Activated T-cell treated with anti-CD3 and anti-CD28 coated beads, Interleukin-2, amount 50 U/mL, for 4 hours (primary cell): Measurements from ENCODE around the gene SYDE1. TPM values are rescaled to one million over a fixed set of nuclear protein-coding genes. Genes with fewer than 3 reads are reported as not detected.

Experiments
- ATAC-seq, 2 donors: fragments of 200-7000 bp; cut with Tn5 transposase; one replicate each; pipeline ENCODE4 v1.10.0; 2021
- DNase-seq: peaks from one replicate; pipeline ENCODE4 v3.0.0-alpha.2; 2020
- H3K27me3 Mint-ChIP-seq: one replicate; pipeline ENCODE4 v1.8.0; 2021; ENCODE audit warnings: low read depth, mixed read lengths
- H3K36me3 Mint-ChIP-seq: one replicate; pipeline ENCODE4 v1.8.0; 2022; ENCODE audit warnings: mixed read lengths; ENCODE audit not compliant: insufficient read depth
- H3K4me1 Mint-ChIP-seq: one replicate; pipeline ENCODE4 v1.8.0; 2021; ENCODE audit warnings: low read depth, mixed read lengths
- H3K4me3 Mint-ChIP-seq: one replicate; pipeline ENCODE4 v1.8.0; 2021; ENCODE audit warnings: mild to moderate bottlenecking, moderate library complexity, mixed read lengths
- H3K9me3 Mint-ChIP-seq: one replicate; pipeline ENCODE4 v1.8.0; 2021; ENCODE audit warnings: mixed read lengths
- total RNA-seq, 3 donors: library from RNA; stranded (reverse); gene quantifications; one replicate each; pipeline ENCODE4 v1.2.1, GENCODE V29; 2021

Gene SYDE1
- total RNA-seq, 3 donors from 2014 or later: 0.49 to 0.76 (median 0.63) TPM

- Mint-ChIP-seq H3K4me3 (no peak overlapping the region), H3K36me3 (no peaks in the 10 kb centered on the region), H3K4me1 (no peaks in the 10 kb centered on the region), H3K27me3 (peaks cover 9% of the 10 kb centered on the region), H3K9me3 (peaks cover 9% of the 10 kb centered on the region)
- ATAC-seq: no peak
- DNase-seq: no peak
These were observed 8.1 kb upstream of the SYDE1 start for GRCh38 chr19:15099017-15099582.

DNA sequence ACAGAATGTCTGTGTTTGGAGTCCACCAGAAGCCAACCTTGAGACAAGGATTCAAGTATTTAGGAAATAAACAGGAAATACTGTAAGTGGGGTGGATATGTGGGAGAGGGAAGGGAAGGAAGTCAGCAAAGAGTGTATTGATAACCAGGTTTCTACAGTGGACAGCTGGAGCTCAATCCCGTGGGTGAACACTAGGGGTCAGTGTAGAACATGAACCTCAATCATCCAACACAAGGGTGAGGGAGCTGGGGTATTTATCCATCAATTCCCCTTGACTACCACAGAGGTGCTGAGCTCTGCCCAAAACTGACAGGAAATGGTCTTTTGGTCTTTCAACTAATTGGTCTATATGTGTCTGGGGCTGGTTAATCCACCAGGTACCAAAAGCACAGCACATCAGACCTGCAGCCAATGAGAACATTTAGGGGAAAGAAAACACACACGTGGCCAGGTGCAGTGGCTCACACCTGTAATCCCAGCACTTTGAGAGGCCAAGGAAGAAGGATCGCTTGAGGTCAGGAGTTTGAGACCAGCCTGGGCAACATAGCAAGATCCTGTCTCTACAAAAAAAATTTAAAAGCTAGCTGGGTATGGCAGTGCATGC lies 5.6 kb upstream of the SYDE1 start:
- H3K4me1 Mint-ChIP-seq: peaks cover 4% of the 10 kb centered on the region
- DNase-seq: peak; percentile 58
- no peaks in the 10 kb centered on the region for H3K36me3 Mint-ChIP-seq
- no peak overlapping the region for H3K4me3 Mint-ChIP-seq
- H3K9me3 Mint-ChIP-seq: peaks cover 21% of the 10 kb centered on the region
- peaks cover 16% of the 10 kb centered on the region for H3K27me3 Mint-ChIP-seq
- peak in 1 of 2 donors; percentile 67 for ATAC-seq

DNA sequence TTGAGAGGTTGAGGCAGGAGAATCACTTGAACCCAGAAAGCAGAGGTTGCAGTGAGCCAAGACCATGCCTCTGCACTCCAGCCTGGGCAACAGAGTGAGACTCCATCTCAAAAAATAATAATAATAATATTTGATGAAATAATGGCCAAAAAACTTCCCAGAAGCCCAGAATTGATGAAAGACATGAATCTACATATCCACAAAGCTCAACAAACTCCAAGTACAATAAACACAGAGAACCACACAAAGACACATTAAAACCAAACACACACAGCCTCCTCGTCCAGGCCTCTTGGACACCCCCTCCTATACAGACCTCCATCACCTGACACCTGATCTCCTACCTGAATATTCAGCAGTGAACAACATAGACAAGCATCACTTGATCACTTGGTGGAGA lies 3.2 kb upstream of the SYDE1 start:
- Mint-ChIP-seq H3K36me3 (no peaks in the 10 kb centered on the region), H3K27me3 (peaks cover 27% of the 10 kb centered on the region), H3K4me1 (peaks cover 15% of the 10 kb centered on the region), H3K4me3 (no peak overlapping the region), H3K9me3 (peaks cover 21% of the 10 kb centered on the region)
- ATAC-seq: no peak
- DNase-seq: no peak

- ATAC-seq (no peak), DNase-seq (no peak)
- H3K9me3 Mint-ChIP-seq: peaks cover 21% of the 10 kb centered on the region
- peaks cover 15% of the 10 kb centered on the region for H3K4me1 Mint-ChIP-seq
- no peak overlapping the region for H3K4me3 Mint-ChIP-seq
- peaks cover 27% of the 10 kb centered on the region for H3K27me3 Mint-ChIP-seq
- H3K36me3 Mint-ChIP-seq: no peaks in the 10 kb centered on the region
These were observed 2.8 kb upstream of the SYDE1 start for GRCh38 chr19:15104411-15104810.

DNA sequence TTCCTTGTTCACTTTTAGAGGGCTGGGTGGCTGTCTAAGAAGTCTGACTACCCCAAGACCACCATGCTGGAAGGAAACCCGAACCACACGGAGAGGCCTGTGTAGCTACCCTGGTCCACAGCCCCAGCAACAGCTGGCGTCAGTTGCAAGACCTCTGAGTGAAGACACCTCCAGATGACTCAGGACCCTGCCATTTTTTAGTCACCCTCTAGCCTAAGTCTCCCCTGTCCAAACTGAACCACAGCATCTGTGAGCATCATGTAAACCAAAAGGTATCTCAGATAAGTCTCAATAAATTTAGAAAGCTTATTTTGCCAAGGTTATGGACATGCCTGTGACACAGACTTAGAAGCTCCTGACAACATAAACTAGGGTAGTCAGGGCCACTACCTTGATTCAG lies 2.2 kb upstream of the SYDE1 start:
- Mint-ChIP-seq H3K4me3 (no peak overlapping the region), H3K36me3 (no peaks in the 10 kb centered on the region), H3K9me3 (peaks cover 21% of the 10 kb centered on the region), H3K4me1 (peaks cover 15% of the 10 kb centered on the region), H3K27me3 (peaks cover 27% of the 10 kb centered on the region)
- DNase-seq (no peak), ATAC-seq (no peak)

DNA sequence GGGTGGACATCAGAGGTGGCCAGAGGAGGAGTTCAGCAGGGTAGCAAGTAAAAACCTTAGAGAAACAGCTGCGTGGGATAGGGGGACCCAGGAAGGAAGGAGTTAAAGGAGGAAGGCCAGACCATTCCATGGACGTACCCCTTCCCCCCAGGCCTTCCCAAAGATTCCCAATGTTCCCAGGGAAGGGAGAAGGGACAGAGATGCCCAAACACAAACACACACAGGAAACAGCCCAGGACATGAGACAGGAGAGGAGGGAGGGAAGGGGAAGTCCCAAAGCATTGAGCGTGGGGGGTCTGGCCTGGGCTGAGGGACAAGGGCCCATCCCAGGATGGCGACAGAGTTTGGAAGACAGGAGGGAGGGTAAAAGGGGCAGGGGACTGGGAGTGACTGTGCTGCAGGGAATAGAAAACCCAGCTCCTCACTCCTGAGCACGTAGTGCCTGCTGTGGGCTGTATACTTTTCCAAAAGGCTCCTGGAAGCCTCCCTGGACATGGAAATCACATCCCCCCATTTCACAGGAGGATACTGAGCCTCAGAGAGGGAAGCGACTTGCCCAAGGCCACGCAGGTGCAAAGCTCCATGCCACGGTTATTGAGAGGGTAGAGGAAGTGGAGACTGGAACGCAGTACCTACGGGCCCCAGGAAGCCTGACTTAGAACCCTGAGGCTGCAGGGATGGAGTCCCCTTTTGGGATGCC lies 1.1 kb downstream of the SYDE1 start:
- Mint-ChIP-seq H3K36me3 (no peaks in the 10 kb centered on the region), H3K4me1 (peaks cover 15% of the 10 kb centered on the region), H3K27me3 (peaks cover 27% of the 10 kb centered on the region), H3K4me3 (peak overlapping the region; percentile 46), H3K9me3 (peaks cover 18% of the 10 kb centered on the region)
- ATAC-seq (no peak), DNase-seq (no peak)

GRCh38 chr19:15108845-15109767 lies 1.9 kb downstream of the SYDE1 start:
- H3K4me1 Mint-ChIP-seq: peaks cover 15% of the 10 kb centered on the region

GRCh38 chr19:15109768-15110417 lies 2.7 kb downstream of the SYDE1 start:
- Mint-ChIP-seq H3K4me3 (no peak overlapping the region), H3K9me3 (peaks cover 4% of the 10 kb centered on the region)
- ATAC-seq: no peak

More at GRCh38 chr19:15108845-15109767, 1.9 kb downstream of the SYDE1 start:
- H3K9me3 Mint-ChIP-seq: peaks cover 12% of the 10 kb centered on the region
- H3K36me3 Mint-ChIP-seq: no peaks in the 10 kb centered on the region
- no peak overlapping the region for H3K4me3 Mint-ChIP-seq
- DNase-seq (no peak), ATAC-seq (no peak)
- peaks cover 27% of the 10 kb centered on the region for H3K27me3 Mint-ChIP-seq

GRCh38 chr19:15110418-15110815 lies 3.2 kb downstream of the SYDE1 start:
- Mint-ChIP-seq H3K9me3 (no peaks in the 10 kb centered on the region), H3K4me3 (no peak overlapping the region), H3K36me3 (peaks cover 5% of the 10 kb centered on the region), H3K27me3 (peaks cover 23% of the 10 kb centered on the region), H3K4me1 (peaks cover 15% of the 10 kb centered on the region)
- DNase-seq: no peak
- no peak for ATAC-seq

More at GRCh38 chr19:15109768-15110417, 2.7 kb downstream of the SYDE1 start:
- Mint-ChIP-seq H3K27me3 (peaks cover 27% of the 10 kb centered on the region), H3K36me3 (no peaks in the 10 kb centered on the region), H3K4me1 (peaks cover 15% of the 10 kb centered on the region)
- DNase-seq: no peak

DNA sequence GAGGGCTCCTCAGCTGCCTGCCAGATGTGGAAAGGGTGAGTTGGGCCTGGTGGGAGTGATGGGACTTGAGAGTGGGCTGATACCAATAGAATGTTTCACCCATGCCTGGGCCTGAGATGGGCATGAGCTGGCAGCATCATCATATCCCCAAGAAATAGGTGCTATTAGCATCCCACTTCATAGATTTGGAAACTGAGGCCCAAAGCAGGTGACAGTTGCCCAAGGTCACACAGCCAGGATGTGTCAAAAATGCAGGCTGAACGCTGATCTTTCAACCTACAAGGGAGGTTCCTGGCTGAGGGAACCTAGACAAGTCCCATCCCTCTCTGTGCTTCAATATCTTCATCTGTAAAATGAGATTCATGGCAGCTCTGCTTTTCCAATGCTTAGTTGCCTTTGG lies 4.6 kb downstream of the SYDE1 start:
- DNase-seq (no peak), ATAC-seq (no peak)
- Mint-ChIP-seq H3K4me1 (peaks cover 10% of the 10 kb centered on the region), H3K36me3 (peaks cover 7% of the 10 kb centered on the region), H3K9me3 (no peaks in the 10 kb centered on the region), H3K4me3 (no peak overlapping the region), H3K27me3 (peaks cover 13% of the 10 kb centered on the region)

DNA sequence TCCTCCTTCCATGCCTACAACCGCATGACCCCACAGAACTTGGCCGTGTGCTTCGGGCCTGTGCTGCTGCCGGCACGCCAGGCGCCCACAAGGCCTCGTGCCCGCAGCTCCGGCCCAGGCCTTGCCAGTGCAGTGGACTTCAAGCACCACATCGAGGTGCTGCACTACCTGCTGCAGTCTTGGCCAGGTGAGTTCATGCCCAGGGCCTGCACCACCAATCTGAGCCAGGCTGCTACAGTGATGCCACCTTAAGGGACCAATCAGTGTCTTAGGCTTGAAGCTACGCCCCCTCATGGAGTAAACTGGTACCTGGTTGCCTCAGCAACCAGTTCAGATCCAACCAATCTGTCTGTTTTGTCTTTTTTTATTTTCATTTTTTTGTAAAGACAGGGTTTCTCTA lies 5.2 kb downstream of the SYDE1 start:
- H3K9me3 Mint-ChIP-seq: no peaks in the 10 kb centered on the region
- H3K4me3 Mint-ChIP-seq: no peak overlapping the region
- no peak for DNase-seq
- peaks cover 7% of the 10 kb centered on the region for H3K4me1 Mint-ChIP-seq
- peaks cover 9% of the 10 kb centered on the region for H3K27me3 Mint-ChIP-seq
- peaks cover 10% of the 10 kb centered on the region for H3K36me3 Mint-ChIP-seq
- ATAC-seq: no peak

DNA sequence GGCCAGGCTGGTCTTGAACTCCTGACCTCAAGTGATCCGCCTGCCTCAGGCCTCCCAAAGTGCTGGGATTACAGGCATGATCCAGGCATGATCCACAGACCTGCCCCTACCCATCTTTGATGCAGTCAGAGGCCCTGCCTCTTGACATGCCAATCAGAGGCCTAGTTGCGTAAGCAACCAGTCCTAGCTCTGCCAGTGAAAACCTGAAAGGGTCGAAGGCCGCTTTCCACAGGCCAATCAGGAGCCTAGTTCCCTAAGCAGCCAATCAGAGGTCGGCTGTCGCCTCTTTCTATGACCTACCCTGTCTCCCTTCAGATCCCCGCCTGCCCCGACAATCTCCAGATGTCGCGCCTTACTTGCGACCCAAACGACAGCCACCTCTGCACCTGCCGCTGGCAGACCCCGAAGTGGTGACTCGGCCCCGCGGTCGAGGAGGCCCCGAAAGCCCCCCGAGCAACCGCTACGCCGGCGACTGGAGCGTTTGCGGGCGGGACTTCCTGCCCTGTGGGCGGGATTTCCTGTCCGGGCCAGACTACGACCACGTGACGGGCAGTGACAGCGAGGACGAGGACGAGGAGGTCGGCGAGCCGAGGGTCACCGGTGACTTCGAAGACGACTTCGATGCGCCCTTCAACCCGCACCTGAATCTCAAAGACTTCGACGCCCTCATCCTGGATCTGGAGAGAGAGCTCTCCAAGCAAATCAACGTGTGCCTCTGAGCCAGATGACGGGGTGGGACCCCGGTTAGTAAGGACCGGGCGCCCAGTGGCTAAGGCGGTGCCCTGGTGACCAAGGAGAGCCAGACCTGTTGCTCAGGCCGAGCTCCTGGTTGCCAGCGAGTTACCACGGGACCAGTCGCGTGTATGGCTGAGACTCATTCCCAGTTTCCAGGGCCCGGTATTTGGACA lies 6.3 kb downstream of the SYDE1 start:
- DNase-seq (no peak), ATAC-seq (peak in 1 of 2 donors; percentile 7)
- H3K4me1 Mint-ChIP-seq: no peaks in the 10 kb centered on the region
- H3K4me3 Mint-ChIP-seq: no peak overlapping the region
- peaks cover 2% of the 10 kb centered on the region for H3K27me3 Mint-ChIP-seq
- H3K36me3 Mint-ChIP-seq: peaks cover 13% of the 10 kb centered on the region
- H3K9me3 Mint-ChIP-seq: no peaks in the 10 kb centered on the region

DNA sequence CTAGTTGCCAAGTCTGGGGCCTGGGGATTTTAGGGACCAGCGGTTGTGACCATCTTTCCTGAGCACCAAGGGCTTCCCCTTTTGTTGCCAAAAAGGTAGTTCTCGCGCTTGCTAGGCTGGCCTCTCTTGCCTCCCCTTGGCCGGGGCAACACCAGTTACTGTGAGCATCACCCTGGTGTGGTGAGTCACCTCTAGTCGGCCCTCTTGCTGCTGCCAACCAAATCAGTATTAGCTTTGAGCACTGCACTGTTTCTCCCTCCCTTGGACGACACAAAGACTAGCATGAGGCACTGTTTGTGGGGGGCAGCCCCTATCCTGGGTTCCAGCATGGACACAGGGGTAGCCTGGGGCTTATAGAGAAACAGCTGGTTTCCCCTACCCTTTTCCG lies 6.9 kb downstream of the SYDE1 start:
- DNase-seq (no peak), ATAC-seq (no peak)
- H3K4me3 Mint-ChIP-seq: no peak overlapping the region
- no peaks in the 10 kb centered on the region for H3K4me1 Mint-ChIP-seq
- no peaks in the 10 kb centered on the region for H3K9me3 Mint-ChIP-seq
- no peaks in the 10 kb centered on the region for H3K27me3 Mint-ChIP-seq
- peaks cover 17% of the 10 kb centered on the region for H3K36me3 Mint-ChIP-seq
